GM19438 (cell line): ENCODE measurements around the gene SRGN.
"Not testable (repeated sequence)": the region's sequence is repeated elsewhere in the genome, so short reads cannot be mapped to it uniquely, and the experiment has no call there.

Experiments used
- ATAC-seq: cut with Tn5 transposase; IDR thresholded peaks from one replicate; pipeline ENCODE4 v1.9.1; 2021; ENCODE audit warnings: low read depth; ENCODE audit not compliant: unreplicated experiment

Gene SRGN

GRCh38 chr10:69124563-69125268 is 36.8 kb downstream of the SRGN start:
- ATAC-seq = peak; percentile 30

GRCh38 chr10:69125554-69125953 is 37.7 kb downstream of the SRGN start:
- no peak for ATAC-seq

GRCh38 chr10:69130251-69130650 is 42.3 kb downstream of the SRGN start:
- ATAC-seq = no peak

- no peak for ATAC-seq
Measured at GRCh38 chr10:69139961-69140360, 52.1 kb downstream of the SRGN start.

- ATAC-seq = no peak
Measured at GRCh38 chr10:69141304-69141703, 53.4 kb downstream of the SRGN start.

- not testable (repeated sequence) for ATAC-seq
Measured at GRCh38 chr10:69142074-69142473, 54.2 kb downstream of the SRGN start.

- ATAC-seq = no peak
Measured at GRCh38 chr10:69142983-69143382, 55.1 kb downstream of the SRGN start.

GRCh38 chr10:69145329-69145728 is 57.4 kb downstream of the SRGN start:
- no peak for ATAC-seq

- ATAC-seq = no peak
Measured at GRCh38 chr10:69145864-69146263, 58.0 kb downstream of the SRGN start.

- ATAC-seq = no peak
Measured at GRCh38 chr10:69146759-69147158, 58.9 kb downstream of the SRGN start.

GRCh38 chr10:69151984-69152383 is 64.1 kb downstream of the SRGN start:
- ATAC-seq = no peak

- ATAC-seq = no peak
Measured at GRCh38 chr10:69153227-69153626, 65.3 kb downstream of the SRGN start.
